ENCODE measurements around the gene MAML2.

MAML2 gene

DNA sequence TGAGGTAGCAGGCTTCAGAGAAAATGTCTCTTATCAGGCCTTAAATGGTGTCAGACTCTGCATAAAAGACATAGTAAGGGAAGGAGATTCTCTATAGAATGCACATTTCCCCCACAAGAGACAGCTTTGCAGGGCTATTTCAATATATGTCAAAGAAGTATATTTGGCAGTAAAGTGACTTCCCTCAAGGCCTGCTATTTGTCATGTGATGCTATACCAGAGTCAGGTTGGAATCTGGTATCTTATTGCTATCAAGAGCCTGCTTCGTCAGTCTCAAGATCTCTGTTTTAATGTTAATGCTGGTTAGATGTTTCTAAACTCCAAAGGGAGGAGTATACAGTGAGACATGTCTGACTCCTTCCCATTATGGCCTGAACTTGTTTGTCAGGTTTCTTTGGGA is 378.7 kb downstream of the MAML2 start:
- DNase-seq (ENCODE audit: low spot score), result no peak
- CTCF ChIA-PET, result interaction anchor here (0.6 kb wide), 1 partner anchor 19 kb away, joined by 4 read pairs; no protein-coding TSS in a partner anchor
- POLR2A ChIA-PET (ENCODE audit: low non-redundant PET), result no interaction called here
- TF ChIP-seq CTCF (conservative IDR thresholded peaks at IDR 0.05; ENCODE audit: low read depth), result no peak
- H3K27ac ChIP-seq, result no peak overlapping the region

DNA sequence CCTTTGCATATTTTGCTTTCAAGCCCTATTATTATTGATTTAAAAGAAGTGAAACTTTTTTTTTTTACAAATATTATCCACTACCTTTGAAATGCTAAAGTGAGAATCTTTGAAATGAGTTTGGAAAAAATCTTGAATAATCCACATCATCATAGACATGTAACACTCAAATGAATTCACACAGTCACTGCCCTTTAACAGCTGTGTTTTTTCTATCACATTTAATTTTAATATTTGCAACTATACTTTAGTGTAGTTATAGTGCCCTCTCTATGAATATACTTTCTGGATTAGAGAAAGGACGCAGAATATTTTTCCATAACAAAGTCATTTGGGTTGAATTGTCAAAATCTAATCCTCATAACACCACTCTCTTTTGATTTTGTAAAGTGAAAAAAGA is 381.2 kb downstream of the MAML2 start:
- POLR2A ChIA-PET (ENCODE audit: low non-redundant PET), result no interaction called here
- CTCF ChIA-PET, result no interaction called here
- H3K27ac ChIP-seq, result no peak overlapping the region
- DNase-seq (ENCODE audit: low spot score), result no peak
- TF ChIP-seq CTCF (conservative IDR thresholded peaks at IDR 0.05; ENCODE audit: low read depth), result no peak

- no peak for DNase-seq (ENCODE audit: low spot score)
- no peak for TF ChIP-seq CTCF (conservative IDR thresholded peaks at IDR 0.05; ENCODE audit: low read depth)
- POLR2A ChIA-PET (ENCODE audit: low non-redundant PET), result no interaction called here
- no peak overlapping the region for H3K27ac ChIP-seq
- CTCF ChIA-PET, result no interaction called here
These were observed 392.1 kb downstream of the MAML2 start for GRCh38 chr11:95950905-95951304.

DNA sequence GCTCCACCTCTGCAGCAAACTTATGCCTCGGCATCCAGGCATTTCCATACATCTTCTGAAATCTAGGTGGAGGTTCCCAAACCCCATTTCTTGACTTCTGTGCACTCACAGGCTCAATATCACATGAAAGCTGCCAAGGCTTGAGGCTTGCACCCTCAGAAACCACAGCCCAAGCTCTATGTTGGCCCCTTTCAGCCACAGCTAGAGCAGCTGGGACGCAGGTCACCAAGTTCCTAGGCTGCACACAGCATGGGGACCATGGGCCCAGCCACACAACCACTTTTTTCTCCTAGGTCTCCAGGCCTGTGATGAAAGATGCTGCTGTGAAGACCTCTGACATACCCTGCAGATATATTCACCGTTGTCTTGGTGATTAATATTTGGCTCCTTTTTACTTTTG is 394.4 kb downstream of the MAML2 start:
- ChIA-PET POLR2A (ENCODE audit: low non-redundant PET) (no interaction called here), CTCF (no interaction called here)
- no peak for TF ChIP-seq CTCF (conservative IDR thresholded peaks at IDR 0.05; ENCODE audit: low read depth)
- H3K27ac ChIP-seq, result no peak overlapping the region
- no peak for DNase-seq (ENCODE audit: low spot score)

DNA sequence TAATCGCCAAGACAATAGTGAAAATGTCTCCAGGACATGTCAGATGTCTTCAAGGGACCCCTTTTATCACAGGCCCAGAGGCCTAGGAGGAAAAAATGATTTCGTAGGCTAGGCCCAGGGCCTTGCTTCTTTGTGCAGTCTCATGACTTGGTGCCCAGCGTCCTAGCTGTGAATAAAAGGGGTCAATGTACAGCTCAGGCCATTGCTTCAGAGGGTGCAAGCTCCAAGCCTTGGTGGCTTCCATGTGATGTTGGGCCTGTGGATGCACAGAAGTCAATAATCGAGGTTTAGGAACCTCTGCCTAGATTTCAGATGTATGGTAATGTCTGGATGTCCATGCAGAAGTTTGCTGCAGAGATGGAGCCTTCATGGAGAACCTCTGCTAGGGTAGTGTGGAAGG is 398.4 kb downstream of the MAML2 start:
- CTCF ChIA-PET, result no interaction called here
- H3K27ac ChIP-seq, result no peak overlapping the region
- POLR2A ChIA-PET (ENCODE audit: low non-redundant PET), result no interaction called here
- no peak for DNase-seq (ENCODE audit: low spot score)
- no peak for TF ChIP-seq CTCF (conservative IDR thresholded peaks at IDR 0.05; ENCODE audit: low read depth)

GRCh38 chr11:95943546-95943945 is 399.4 kb downstream of the MAML2 start:
- CTCF ChIA-PET, result no interaction called here
- POLR2A ChIA-PET (ENCODE audit: low non-redundant PET), result no interaction called here
- H3K27ac ChIP-seq, result no peak overlapping the region
- no peak for TF ChIP-seq CTCF (conservative IDR thresholded peaks at IDR 0.05; ENCODE audit: low read depth)
- DNase-seq (ENCODE audit: low spot score), result no peak

DNA sequence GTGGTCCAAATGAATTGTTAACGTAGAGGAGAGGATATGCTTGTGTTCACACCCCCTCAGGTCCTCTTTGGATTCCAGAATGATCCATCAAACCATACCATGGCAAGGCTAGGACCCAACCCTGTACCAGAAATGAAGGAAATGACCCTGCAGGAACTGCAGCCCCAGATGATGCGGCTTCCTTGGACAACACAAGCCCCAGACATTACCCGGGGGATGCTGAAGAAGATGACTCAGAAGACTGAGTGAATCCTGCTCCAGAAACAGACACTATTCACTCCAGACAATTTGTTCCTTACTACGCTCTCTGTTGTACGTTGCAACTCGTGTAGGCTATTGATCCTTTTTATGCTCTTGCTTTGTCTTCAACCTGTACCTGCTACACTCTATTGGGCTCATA is 403.9 kb downstream of the MAML2 start:
- no peak overlapping the region for H3K27ac ChIP-seq
- TF ChIP-seq CTCF (conservative IDR thresholded peaks at IDR 0.05; ENCODE audit: low read depth), result no peak
- ChIA-PET CTCF (no interaction called here), POLR2A (ENCODE audit: low non-redundant PET) (no interaction called here)
- no peak for DNase-seq (ENCODE audit: low spot score)
